ENCODE results near the gene EEF2KMT.
"Not testable (repeated sequence)": the region's sequence is repeated elsewhere in the genome, so short reads cannot be mapped to it uniquely, and the experiment has no call there.

Gene EEF2KMT, protein sequence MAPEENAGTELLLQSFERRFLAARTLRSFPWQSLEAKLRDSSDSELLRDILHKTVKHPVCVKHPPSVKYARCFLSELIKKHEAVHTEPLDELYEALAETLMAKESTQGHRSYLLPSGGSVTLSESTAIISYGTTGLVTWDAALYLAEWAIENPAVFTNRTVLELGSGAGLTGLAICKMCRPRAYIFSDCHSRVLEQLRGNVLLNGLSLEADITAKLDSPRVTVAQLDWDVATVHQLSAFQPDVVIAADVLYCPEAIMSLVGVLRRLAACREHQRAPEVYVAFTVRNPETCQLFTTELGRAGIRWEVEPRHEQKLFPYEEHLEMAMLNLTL

GRCh38 chr16:5097470-5098220 lies at the start of gene EEF2KMT:
EEF2KMT (minus strand) TSS chr16:5097795; CDS start chr16:5097739, 56 bp downstream.
- H3K4me3 ChIP-seq (ENCODE audit: low read depth, low read length), result peak within 1 kb of the TSS; percentile 71

- H3K4me3 ChIP-seq (ENCODE audit: low read depth, low read length), result not testable (repeated sequence)
Measured at GRCh38 chr16:5144621-5144956, 47.0 kb upstream of the EEF2KMT start.

- no peak overlapping the region for H3K4me3 ChIP-seq (ENCODE audit: low read depth, low read length)
Measured at GRCh38 chr16:5143761-5144620, 46.4 kb upstream of the EEF2KMT start.

- not testable (repeated sequence) for H3K4me3 ChIP-seq (ENCODE audit: low read depth, low read length)
Measured at GRCh38 chr16:5140151-5140550, 42.6 kb upstream of the EEF2KMT start.

GRCh38 chr16:5134739-5135452 lies 37.3 kb upstream of the EEF2KMT start:
- not testable (repeated sequence) for H3K4me3 ChIP-seq (ENCODE audit: low read depth, low read length)

GRCh38 chr16:5132915-5133600 lies 35.5 kb upstream of the EEF2KMT start:
- not testable (repeated sequence) for H3K4me3 ChIP-seq (ENCODE audit: low read depth, low read length)

DNA sequence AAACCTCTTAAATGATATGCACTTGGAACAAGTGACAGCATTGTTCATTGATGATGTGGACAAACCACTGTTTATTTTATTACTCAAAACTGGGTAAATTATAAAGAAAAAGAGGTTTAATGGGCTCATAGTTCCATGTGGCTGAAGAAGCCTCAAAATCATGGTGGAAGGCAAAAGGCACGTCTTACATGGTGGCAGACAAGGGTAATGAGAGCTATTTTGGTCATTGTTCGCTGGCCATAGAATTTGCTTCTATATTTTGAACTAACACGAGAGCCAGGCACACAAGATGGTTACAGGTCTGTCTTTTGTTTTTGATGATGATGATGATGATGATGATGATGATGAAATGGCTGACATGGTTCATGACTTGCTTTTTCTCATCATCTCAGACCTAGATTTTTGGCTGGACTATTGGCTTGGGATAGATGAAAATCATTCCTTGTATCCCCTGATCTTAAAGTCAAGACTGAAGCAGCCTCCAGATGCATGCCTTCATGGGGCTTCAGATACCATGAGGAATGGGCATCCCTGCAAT lies 33.9 kb upstream of the EEF2KMT start:
- H3K4me3 ChIP-seq (ENCODE audit: low read depth, low read length), result not testable (repeated sequence)

DNA sequence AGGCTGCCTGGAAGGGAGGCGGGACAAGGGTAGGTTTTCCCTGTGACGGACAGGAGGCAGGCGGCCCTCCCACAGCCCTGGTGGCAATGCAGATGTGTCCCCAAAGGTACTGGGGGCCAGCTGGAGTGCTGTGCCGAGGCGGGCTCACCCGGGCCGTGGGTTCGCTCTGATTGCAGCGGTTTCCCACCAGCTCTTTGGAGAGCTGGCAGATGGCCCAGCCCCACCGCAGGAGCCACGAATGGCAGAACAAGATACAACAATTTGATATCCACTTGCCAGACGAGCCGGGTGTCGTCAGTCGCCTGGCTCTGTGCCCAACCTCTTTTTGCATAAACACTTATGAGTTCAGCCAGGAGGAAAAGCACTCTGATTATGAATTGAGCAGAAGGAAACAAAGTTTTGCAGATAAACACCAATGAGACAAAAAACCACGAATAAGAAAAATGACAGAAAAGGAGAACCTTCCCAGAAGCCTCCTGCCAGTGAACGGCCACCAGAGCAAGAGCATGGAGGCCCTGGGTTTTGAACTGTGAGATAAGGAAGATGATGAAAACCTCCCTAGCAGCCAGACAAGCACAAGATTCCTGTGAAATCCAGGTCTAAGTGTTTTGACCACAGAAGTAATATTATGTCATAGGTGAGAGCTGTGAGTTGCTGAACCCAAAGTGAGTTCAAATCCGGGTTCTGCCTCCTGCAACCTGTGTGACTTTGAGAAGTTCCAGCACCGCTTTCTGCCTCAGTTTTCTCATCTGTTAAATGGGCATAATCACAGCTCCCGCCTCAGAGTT lies 19.9 kb upstream of the EEF2KMT start:
- H3K4me3 ChIP-seq (ENCODE audit: low read depth, low read length), result not testable (repeated sequence)

GRCh38 chr16:5116780-5117295 lies 19.2 kb upstream of the EEF2KMT start:
- not testable (repeated sequence) for H3K4me3 ChIP-seq (ENCODE audit: low read depth, low read length)

DNA sequence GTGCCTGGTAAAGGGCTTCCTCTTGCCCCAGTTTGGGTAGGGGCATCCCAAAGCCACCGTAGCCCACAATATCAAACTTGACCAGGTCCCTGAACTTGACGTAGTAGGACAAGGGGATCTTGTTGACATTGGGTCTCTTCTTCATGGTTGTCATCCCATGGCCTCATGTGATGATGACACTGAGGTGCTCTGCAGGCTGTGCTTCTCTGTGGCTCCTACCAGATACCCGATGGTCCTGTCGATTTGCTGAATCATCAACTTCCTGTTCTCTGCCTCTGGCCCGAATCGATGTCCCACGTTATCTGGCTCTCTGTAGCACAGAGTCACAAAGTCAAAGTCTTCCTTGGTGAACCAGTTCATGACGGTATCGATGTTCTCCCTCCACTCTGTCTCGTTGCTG lies 13.3 kb upstream of the EEF2KMT start:
- H3K4me3 ChIP-seq (ENCODE audit: low read depth, low read length), result not testable (repeated sequence)

- H3K4me3 ChIP-seq (ENCODE audit: low read depth, low read length), result no peak overlapping the region
Measured at GRCh38 chr16:5108505-5109158, 11.0 kb upstream of the EEF2KMT start.

DNA sequence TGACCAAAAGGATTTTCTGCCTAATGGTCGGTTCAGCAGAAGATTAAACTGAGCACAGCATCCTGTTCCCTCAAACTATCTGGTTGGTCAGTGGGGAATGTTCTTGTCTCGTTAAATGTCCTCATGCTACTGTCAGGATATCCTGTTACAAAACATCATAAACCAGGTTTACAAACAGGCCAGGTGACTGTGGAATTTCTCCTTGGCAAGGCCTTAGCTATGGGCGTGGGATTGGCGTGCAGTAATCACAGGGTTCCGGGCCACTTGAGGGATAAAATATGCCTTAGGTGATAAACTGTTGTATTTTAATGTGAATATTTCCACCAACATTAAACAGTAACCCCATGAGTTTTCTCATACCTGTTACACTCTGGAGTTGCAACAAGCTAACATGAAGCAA lies 7.4 kb upstream of the EEF2KMT start:
- not testable (repeated sequence) for H3K4me3 ChIP-seq (ENCODE audit: low read depth, low read length)

- H3K4me3 ChIP-seq (ENCODE audit: low read depth, low read length), result not testable (repeated sequence)
Measured at GRCh38 chr16:5103296-5104032, 5.9 kb upstream of the EEF2KMT start.

DNA sequence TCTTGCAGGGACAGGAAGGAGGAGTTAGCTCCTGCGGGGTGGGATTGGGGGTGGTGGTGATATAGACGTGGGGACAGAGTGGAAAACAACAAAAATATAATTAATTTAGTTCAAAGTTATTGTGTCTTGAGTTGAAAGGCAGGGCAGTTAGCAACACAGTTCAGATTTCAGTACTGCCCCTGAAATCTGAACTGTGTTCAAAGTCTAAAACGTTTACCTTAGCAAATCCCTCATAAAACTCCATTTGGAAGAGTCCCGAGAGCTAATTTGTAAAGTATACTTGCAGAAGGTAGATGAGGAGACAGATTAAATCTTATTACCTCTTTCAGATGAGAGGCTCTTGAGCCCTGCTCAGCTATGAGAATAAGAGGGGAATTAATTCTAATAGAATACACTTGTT lies 1.6 kb upstream of the EEF2KMT start:
- not testable (repeated sequence) for H3K4me3 ChIP-seq (ENCODE audit: low read depth, low read length)

DNA sequence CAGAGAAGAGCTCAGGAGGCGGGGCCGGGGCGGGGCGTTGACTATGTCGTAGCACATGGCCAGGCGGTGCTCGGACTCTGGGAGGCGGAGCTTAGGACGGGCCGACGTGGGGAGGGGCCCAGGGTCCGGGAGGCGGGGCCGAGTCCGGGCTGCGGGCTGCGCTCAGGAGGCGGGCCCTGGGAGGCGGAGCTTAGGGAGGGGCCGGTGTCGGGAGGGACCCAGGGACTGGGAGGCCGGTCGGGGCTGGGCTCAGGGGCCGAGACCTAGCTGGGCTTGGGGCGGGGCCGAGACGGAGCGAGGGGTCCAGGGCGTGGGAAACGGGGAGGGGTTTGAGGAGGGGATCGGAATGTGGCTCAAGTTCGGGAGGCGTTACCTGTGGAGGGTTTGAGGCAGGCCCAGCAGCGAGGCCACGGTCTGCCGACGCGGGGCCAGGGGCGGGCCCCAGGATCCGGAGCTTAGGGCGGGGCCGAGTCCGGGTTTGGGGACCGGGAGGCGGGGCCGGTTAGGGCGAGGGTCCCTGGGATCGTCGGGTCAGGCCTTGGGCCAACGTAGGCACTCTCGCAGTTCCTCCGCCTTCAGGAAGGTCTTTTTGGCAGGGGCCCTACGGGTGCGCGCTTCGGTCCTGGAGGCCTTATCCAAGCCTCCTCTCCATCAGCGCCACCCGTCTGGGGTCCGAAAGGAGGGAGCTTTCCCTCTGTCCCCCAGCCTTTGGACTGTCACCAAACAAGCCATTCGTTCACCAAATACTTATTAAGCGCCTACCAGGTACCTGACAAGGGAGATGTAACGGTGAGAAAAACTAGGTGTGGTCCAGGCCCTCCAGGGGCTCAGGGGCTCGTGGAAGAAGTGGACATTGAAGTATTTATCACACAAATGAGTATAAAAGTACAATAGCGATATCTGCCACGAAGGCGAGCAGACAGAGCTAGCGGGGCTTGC lies 895 bp upstream of the EEF2KMT start:
- peak overlapping the region; percentile 39 for H3K4me3 ChIP-seq (ENCODE audit: low read depth, low read length)

DNA sequence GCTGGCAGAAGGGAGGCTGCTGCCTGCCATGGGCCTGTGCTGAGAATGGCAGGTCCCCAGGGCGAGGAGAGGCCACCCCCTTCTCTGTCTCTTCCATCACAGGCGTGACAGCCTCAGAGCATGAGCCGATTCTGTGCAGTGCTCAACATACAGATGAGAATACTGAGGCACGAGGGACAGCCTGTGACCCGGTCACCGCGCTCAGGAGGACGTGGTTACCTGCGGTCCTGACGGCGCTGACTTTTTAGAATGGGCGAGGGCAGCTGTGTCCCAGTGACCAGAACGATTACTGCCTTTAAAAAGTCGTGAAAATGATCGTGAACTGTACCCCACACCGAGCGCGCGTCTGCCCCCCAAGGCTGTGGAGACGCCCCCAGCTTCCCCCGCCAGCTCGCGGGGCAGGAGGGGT lies 530 bp downstream of the EEF2KMT start:
- H3K4me3 ChIP-seq (ENCODE audit: low read depth, low read length), result peak overlapping the region; percentile 71

Measured in iPS-11a (cell line).